GM23338 (cell line): ENCODE data around the gene HTT. TPM values are rescaled to one million over a fixed set of nuclear protein-coding genes. Genes with fewer than 3 reads are reported as not detected.

Experiments used
- ATAC-seq: fragments of 200-7000 bp; cut with Tn5 transposase; 3 replicates; pipeline ENCODE4 v1.9.1; 2020
- DNase-seq: peaks from one replicate; pipeline ENCODE4 v3.0.0-alpha.2; 2015; ENCODE audit warnings: low spot score
- H2AFZ ChIP-seq: fragments of 200-600 bp; sonication (generic); 2 replicates; pipeline ENCODE4 v1.8.0; 2016; ENCODE audit warnings: antibody characterized with exemption, mild to moderate bottlenecking, moderate library complexity
- H3F3A ChIP-seq: fragments of 200-600 bp; sonication (generic); replicated peaks from 2 replicates; pipeline ENCODE4 v1.8.0; 2017; ENCODE audit warnings: antibody characterized with exemption, mixed run types, low read depth
- H3K27ac ChIP-seq: fragments of 200-600 bp; sonication (generic); 2 replicates; pipeline ENCODE4 v1.6.1; 2016; ENCODE audit warnings: low read depth
- H3K27me3 ChIP-seq: fragments of 200-600 bp; sonication (generic); 2 replicates; pipeline ENCODE4 v1.8.0; 2016; ENCODE audit warnings: mild to moderate bottlenecking, mixed run types, moderate library complexity; ENCODE audit not compliant: insufficient read depth
- H3K36me3 ChIP-seq: fragments of 200-600 bp; sonication (generic); 2 replicates; pipeline ENCODE4 v1.8.0; 2016; ENCODE audit warnings: mild to moderate bottlenecking; ENCODE audit not compliant: insufficient read depth
- H3K4me1 ChIP-seq: fragments of 200-600 bp; sonication (generic); 2 replicates; pipeline ENCODE4 v1.8.0; 2016; ENCODE audit warnings: mild to moderate bottlenecking, moderate library complexity; ENCODE audit not compliant: insufficient read depth
- H3K4me2 ChIP-seq: fragments of 200-600 bp; sonication (generic); 2 replicates; pipeline ENCODE4 v1.7.1; 2017; ENCODE audit warnings: mixed run types
- H3K4me3 ChIP-seq: fragments of 200-600 bp; sonication (generic); 2 replicates; pipeline ENCODE4 v1.6.1; 2016; ENCODE audit warnings: mixed run types
- H3K79me2 ChIP-seq: fragments of 200-600 bp; sonication (generic); replicated peaks from 2 replicates; pipeline ENCODE4 v1.8.0; 2017; ENCODE audit warnings: mild to moderate bottlenecking; ENCODE audit not compliant: insufficient read depth
- H3K9me2 ChIP-seq: fragments of 200-600 bp; sonication (generic); 2 replicates; pipeline ENCODE4 v1.8.0; 2017; ENCODE audit not compliant: insufficient read depth
- H4K20me1 ChIP-seq: fragments of 200-600 bp; sonication (generic); replicated peaks from 2 replicates; pipeline ENCODE4 v1.8.0; 2017; ENCODE audit warnings: mild to moderate bottlenecking; ENCODE audit not compliant: insufficient read depth
- H3K27ac Mint-ChIP-seq: 2 replicates; pipeline ENCODE4 v1.8.0; 2020; ENCODE audit warnings: inconsistent platforms, mild to moderate bottlenecking, moderate library complexity, mixed read lengths
- H3K27me3 Mint-ChIP-seq: 3 replicates; pipeline ENCODE4 v1.8.0; 2022; ENCODE audit warnings: low read depth, mild to moderate bottlenecking, moderate library complexity, mixed read lengths, inconsistent platforms; ENCODE audit not compliant: insufficient read depth, poor library complexity
- H3K36me3 Mint-ChIP-seq: 3 replicates; pipeline ENCODE4 v1.8.0; 2021; ENCODE audit warnings: low read depth, mild to moderate bottlenecking, inconsistent platforms, moderate library complexity, mixed read lengths
- H3K4me1 Mint-ChIP-seq: 3 replicates; pipeline ENCODE4 v1.8.0; 2020; ENCODE audit warnings: mild to moderate bottlenecking, inconsistent platforms, mixed read lengths
- H3K4me3 Mint-ChIP-seq: 3 replicates; pipeline ENCODE4 v1.8.0; 2021; ENCODE audit warnings: moderate library complexity, mild to moderate bottlenecking, inconsistent platforms, mixed read lengths
- H3K9me3 Mint-ChIP-seq: 3 replicates; pipeline ENCODE4 v1.8.0; 2020; ENCODE audit warnings: moderate library complexity, mild to moderate bottlenecking, inconsistent platforms, mixed read lengths
- CREB1 ChIP-seq: fragments of 250-450 bp; sonication (Bioruptor Pico); IDR thresholded peaks from 2 replicates; pipeline ENCODE4 v1.5.0; 2020; ENCODE audit warnings: low read depth, mild to moderate bottlenecking, moderate library complexity
- CTCF ChIP-seq, 2 experiments: fragments of 200-600 bp in 1 of 2; sonication (generic) in 1 of 2; conservative IDR thresholded peaks; 2 replicates each; pipeline versions ENCODE4 v1.5.1 to v1.6.1; 2016 to 2017; ENCODE audit warnings: antibody characterized with exemption in 2 of 2, low read depth in 2 of 2, mild to moderate bottlenecking in 2 of 2, moderate library complexity in 1 of 2
- ETS1 ChIP-seq: IDR thresholded peaks from 2 replicates; pipeline ENCODE4 v1.6.1; 2016; ENCODE audit warnings: antibody characterized with exemption
- EZH2 ChIP-seq: fragments of 200-600 bp; sonication (generic); IDR thresholded peaks from one replicate; pipeline ENCODE4 v1.8.0; 2017; ENCODE audit warnings: antibody characterized with exemption, mild to moderate bottlenecking, low read depth; ENCODE audit not compliant: unreplicated experiment
- EZH2phosphoT487 ChIP-seq: fragments of 200-600 bp; sonication (generic); IDR thresholded peaks from one replicate; pipeline ENCODE4 v1.8.1; 2018; ENCODE audit warnings: antibody characterized with exemption; ENCODE audit not compliant: unreplicated experiment
- JUNB ChIP-seq: IDR thresholded peaks from one replicate; pipeline ENCODE4 v1.6.1; 2016; ENCODE audit warnings: antibody characterized with exemption; ENCODE audit not compliant: unreplicated experiment
- NANOG ChIP-seq: IDR thresholded peaks from 2 replicates; pipeline ENCODE4 v1.6.1; 2016; ENCODE audit warnings: antibody characterized with exemption, borderline replicate concordance
- POLR2AphosphoS5 ChIP-seq: IDR thresholded peaks from 2 replicates; pipeline ENCODE4 v1.6.1; 2016; ENCODE audit warnings: antibody characterized with exemption, low read depth
- REST ChIP-seq: IDR thresholded peaks from one replicate; pipeline ENCODE4 v1.6.1; 2018; ENCODE audit warnings: antibody characterized with exemption; ENCODE audit not compliant: unreplicated experiment
- STAT1 ChIP-seq: IDR thresholded peaks from one replicate; pipeline ENCODE4 v1.6.1; 2016; ENCODE audit warnings: antibody characterized with exemption; ENCODE audit not compliant: unreplicated experiment
- ZNF114 ChIP-seq: fragments of 250-450 bp; sonication (Bioruptor Pico); IDR thresholded peaks from 2 replicates; pipeline ENCODE4 v1.5.0; 2020; ENCODE audit warnings: mild to moderate bottlenecking, moderate library complexity
- ZNF331 ChIP-seq: fragments of 250-450 bp; sonication (Bioruptor Pico); IDR thresholded peaks from 2 replicates; pipeline ENCODE4 v1.5.0; 2020; ENCODE audit warnings: low read depth, mild to moderate bottlenecking, moderate library complexity
- polyA plus RNA-seq: library from polyadenylated mRNA; unstranded; fragments of >200 nt; fragmentation: Nextera tagmentation; extraction: Ambion mirVana; gene quantifications from 2 replicates; pipeline ENCODE4 v1.2.1, GENCODE V29; 2016
- total RNA-seq: library from RNA; depleted of rRNA; stranded (reverse); fragments of >200 nt; shearing (Covaris generic); gene quantifications from 2 replicates; pipeline ENCODE4 v1.2.3, GENCODE V29; 2014
- TF ChIP-seq, protein P1 (sequence below): fragments of 250-450 bp; sonication (Bioruptor Pico); IDR thresholded peaks from 2 replicates; pipeline ENCODE4 v1.5.0; 2020; ENCODE audit warnings: mild to moderate bottlenecking, moderate library complexity

Gene HTT
- total and polyA plus RNA-seq, 2 experiments from 2014 or later, result 26.6 to 67.7 TPM

DNA sequence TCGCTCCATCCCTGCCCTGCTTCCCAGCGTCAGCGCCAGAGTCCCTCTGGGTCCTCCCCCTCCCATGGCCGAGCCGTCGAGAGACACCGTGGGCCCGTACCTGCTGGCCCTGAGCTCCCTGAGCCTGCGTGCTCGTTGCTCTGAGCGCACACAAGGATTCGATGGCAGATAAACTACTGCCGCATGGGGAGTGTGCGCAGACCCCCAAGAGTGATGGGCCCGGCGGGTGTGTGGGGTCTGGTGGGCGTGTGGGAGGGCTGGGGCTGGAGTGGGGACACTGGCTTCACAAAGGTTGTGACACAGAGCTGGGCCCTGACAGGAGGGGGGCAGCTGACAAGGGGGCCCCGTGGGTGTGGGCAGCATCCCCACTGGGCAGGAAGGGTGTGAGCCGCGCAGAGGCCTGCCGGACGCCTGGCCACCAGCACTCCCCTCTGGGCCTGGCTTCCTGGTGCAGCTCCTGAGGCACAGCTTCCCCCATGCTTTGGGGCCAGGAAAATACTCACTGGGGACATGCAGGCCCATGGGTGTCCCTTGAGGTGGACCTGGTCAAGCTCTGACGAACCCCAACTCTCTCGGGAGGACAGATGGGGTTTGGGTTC lies 213.6 kb downstream of the HTT start:
- peaks cover 23% of the 10 kb centered on the region for H3K27me3 Mint-ChIP-seq
- TF ChIP-seq CREB1 (CRISPR knock-in tag) (no peak), ETS1 (no peak), STAT1 (no peak), EZH2 (no peak), ZNF331 (CRISPR knock-in tag) (no peak), EZH2phosphoT487 (no peak), ZNF114 (no peak), JUNB (no peak), POLR2AphosphoS5 (no peak), NANOG (no peak), REST (no peak), CTCF (conservative IDR thresholded peaks at IDR 0.05; ENCODE audit: low read depth in 2 of 2) (no peak)
- TF ChIP-seq, protein P1, sequence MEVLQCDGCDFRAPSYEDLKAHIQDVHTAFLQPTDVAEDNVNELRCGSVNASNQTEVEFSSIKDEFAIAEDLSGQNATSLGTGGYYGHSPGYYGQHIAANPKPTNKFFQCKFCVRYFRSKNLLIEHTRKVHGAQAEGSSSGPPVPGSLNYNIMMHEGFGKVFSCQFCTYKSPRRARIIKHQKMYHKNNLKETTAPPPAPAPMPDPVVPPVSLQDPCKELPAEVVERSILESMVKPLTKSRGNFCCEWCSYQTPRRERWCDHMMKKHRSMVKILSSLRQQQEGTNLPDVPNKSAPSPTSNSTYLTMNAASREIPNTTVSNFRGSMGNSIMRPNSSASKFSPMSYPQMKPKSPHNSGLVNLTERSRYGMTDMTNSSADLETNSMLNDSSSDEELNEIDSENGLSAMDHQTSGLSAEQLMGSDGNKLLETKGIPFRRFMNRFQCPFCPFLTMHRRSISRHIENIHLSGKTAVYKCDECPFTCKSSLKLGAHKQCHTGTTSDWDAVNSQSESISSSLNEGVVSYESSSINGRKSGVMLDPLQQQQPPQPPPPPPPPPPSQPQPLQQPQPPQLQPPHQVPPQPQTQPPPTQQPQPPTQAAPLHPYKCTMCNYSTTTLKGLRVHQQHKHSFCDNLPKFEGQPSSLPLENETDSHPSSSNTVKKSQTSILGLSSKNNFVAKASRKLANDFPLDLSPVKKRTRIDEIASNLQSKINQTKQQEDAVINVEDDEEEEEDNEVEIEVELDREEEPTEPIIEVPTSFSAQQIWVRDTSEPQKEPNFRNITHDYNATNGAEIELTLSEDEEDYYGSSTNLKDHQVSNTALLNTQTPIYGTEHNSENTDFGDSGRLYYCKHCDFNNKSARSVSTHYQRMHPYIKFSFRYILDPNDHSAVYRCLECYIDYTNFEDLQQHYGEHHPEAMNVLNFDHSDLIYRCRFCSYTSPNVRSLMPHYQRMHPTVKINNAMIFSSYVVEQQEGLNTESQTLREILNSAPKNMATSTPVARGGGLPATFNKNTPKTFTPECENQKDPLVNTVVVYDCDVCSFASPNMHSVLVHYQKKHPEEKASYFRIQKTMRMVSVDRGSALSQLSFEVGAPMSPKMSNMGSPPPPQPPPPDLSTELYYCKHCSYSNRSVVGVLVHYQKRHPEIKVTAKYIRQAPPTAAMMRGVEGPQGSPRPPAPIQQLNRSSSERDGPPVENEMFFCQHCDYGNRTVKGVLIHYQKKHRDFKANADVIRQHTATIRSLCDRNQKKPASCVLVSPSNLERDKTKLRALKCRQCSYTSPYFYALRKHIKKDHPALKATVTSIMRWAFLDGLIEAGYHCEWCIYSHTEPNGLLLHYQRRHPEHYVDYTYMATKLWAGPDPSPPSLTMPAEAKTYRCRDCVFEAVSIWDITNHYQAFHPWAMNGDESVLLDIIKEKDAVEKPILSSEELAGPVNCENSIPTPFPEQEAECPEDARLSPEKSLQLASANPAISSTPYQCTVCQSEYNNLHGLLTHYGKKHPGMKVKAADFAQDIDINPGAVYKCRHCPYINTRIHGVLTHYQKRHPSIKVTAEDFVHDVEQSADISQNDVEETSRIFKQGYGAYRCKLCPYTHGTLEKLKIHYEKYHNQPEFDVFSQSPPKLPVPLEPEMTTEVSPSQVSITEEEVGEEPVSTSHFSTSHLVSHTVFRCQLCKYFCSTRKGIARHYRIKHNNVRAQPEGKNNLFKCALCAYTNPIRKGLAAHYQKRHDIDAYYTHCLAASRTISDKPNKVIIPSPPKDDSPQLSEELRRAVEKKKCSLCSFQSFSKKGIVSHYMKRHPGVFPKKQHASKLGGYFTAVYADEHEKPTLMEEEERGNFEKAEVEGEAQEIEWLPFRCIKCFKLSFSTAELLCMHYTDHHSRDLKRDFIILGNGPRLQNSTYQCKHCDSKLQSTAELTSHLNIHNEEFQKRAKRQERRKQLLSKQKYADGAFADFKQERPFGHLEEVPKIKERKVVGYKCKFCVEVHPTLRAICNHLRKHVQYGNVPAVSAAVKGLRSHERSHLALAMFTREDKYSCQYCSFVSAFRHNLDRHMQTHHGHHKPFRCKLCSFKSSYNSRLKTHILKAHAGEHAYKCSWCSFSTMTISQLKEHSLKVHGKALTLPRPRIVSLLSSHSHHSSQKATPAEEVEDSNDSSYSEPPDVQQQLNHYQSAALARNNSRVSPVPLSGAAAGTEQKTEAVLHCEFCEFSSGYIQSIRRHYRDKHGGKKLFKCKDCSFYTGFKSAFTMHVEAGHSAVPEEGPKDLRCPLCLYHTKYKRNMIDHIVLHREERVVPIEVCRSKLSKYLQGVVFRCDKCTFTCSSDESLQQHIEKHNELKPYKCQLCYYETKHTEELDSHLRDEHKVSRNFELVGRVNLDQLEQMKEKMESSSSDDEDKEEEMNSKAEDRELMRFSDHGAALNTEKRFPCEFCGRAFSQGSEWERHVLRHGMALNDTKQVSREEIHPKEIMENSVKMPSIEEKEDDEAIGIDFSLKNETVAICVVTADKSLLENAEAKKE, result no peak
- H3K27ac Mint-ChIP-seq, result no peak overlapping the region
- ATAC-seq (no peak), DNase-seq (no peak)
- H3K27ac ChIP-seq, result no peak overlapping the region
- H2AFZ ChIP-seq, result no peak overlapping the region
- H3K36me3 ChIP-seq, result no peaks in the 10 kb centered on the region
- H4K20me1 ChIP-seq, result no peaks in the 10 kb centered on the region
- H3K4me2 ChIP-seq, result no peak overlapping the region
- no peaks in the 10 kb centered on the region for H3K79me2 ChIP-seq
- no peaks in the 10 kb centered on the region for H3K9me2 ChIP-seq
- peaks cover 6% of the 10 kb centered on the region for H3K4me1 Mint-ChIP-seq
- no peak overlapping the region for H3K4me3 Mint-ChIP-seq
- no peaks in the 10 kb centered on the region for H3K9me3 Mint-ChIP-seq
- H3F3A ChIP-seq, result peaks cover 5% of the 10 kb centered on the region; the same call in 1 of the 2 replicates
- no peak overlapping the region for H3K4me3 ChIP-seq
- peaks cover 15% of the 10 kb centered on the region for H3K27me3 ChIP-seq
- no peaks in the 10 kb centered on the region; the same call in 1 of the 2 replicates for H3K4me1 ChIP-seq
- H3K36me3 Mint-ChIP-seq, result no peaks in the 10 kb centered on the region
